GM19099 (cell line): ENCODE data around the gene SLCO2B1.

Experiments
- POLR2A ChIP-seq: IDR thresholded peaks from 3 replicates; pipeline ENCODE4 v1.6.1; 2011; ENCODE audit warnings: low read depth; ENCODE audit not compliant: insufficient read length; ENCODE audit errors: extremely low read depth

The SLCO2B1 gene

GRCh38 chr11:75140269-75141138, 10.4 kb upstream of the SLCO2B1 start:
- no peak for TF ChIP-seq POLR2A

GRCh38 chr11:75141166-75141565, 9.7 kb upstream of the SLCO2B1 start:
- TF ChIP-seq POLR2A = no peak

- no peak for TF ChIP-seq POLR2A
These were observed 8.0 kb upstream of the SLCO2B1 start for GRCh38 chr11:75142714-75143419.

GRCh38 chr11:75143420-75143731, 7.5 kb upstream of the SLCO2B1 start:
- no peak for TF ChIP-seq POLR2A

GRCh38 chr11:75144716-75145014, 6.2 kb upstream of the SLCO2B1 start:
- TF ChIP-seq POLR2A = no peak

- TF ChIP-seq POLR2A = no peak
These were observed 5.5 kb upstream of the SLCO2B1 start for GRCh38 chr11:75145196-75145971.

- TF ChIP-seq POLR2A = no peak
These were observed 4.9 kb upstream of the SLCO2B1 start for GRCh38 chr11:75145972-75146519.

- no peak for TF ChIP-seq POLR2A
These were observed 4.2 kb upstream of the SLCO2B1 start for GRCh38 chr11:75146711-75147110.

- no peak for TF ChIP-seq POLR2A
These were observed 3.6 kb upstream of the SLCO2B1 start for GRCh38 chr11:75147191-75147874.

- no peak for TF ChIP-seq POLR2A
These were observed 3.0 kb upstream of the SLCO2B1 start for GRCh38 chr11:75147875-75148263.

GRCh38 chr11:75148436-75148983, 2.4 kb upstream of the SLCO2B1 start:
- no peak for TF ChIP-seq POLR2A

- no peak for TF ChIP-seq POLR2A
These were observed 991 bp upstream of the SLCO2B1 start for GRCh38 chr11:75149766-75150465.

GRCh38 chr11:75151346-75152047, 590 bp downstream of the SLCO2B1 start:
- no peak for TF ChIP-seq POLR2A
